ENCODE results near the gene DTD1.

DNA sequence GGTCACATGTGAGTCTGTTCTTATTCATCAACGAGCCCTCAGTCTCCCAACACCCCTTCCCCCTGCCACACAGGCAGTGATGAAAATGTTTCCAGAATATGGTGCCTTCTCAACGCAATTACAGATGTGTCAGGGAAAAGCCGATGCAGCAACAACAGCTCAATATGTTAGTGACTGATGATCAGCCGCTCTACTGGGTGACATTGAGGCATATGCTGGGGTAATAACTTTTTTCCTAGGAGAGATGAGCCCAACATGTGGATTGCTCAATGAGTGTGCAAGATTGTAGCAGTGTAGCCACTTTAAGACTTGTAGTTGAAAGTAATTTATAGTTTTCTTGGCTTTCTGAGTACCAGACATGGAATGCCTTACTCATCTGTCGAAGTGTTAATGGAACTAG, 49.4 kb downstream of the DTD1 start:
- TF ChIP-seq CTCF (IDR thresholded peaks at IDR 0.05; ENCODE audit: borderline replicate concordance, extremely low read depth, low read length, poor library complexity, severe bottlenecking): no peak
- TF ChIP-seq EZH2 (IDR thresholded peaks at IDR 0.05; ENCODE audit: borderline replicate concordance, low read depth, low read length, severe bottlenecking): no peak
